ENCODE results near the gene NUF2. TPM values are rescaled to one million over a fixed set of nuclear protein-coding genes. Genes with fewer than 3 reads are reported as not detected.
"Not testable (repeated sequence)": the region's sequence is repeated elsewhere in the genome, so short reads cannot be mapped to it uniquely, and the experiment has no call there.

The NUF2 gene
- 25.3 and 33.1 TPM in 2 replicates for total RNA-seq (2022)
- Bru-seq, nascent RNA: percentile 84 among the genes with signal in this experiment
- BruChase-seq, experiment 1, labeled RNA remaining after a 6-hour chase: percentile 71 among the genes with signal in this experiment
- BruChase-seq, experiment 2, labeled RNA remaining after a 2-hour chase: percentile 90 among the genes with signal in this experiment
- long read RNA-seq, transcript NUF2-201 (14 exons, 1,969 nt): major isoform, 29 of 59 reads
- long read RNA-seq, transcript NUF2-202 (14 exons, 1,842 nt): minor isoform, 8 of 59 reads
- long read RNA-seq, partial matches to known transcripts: 4 of 59 reads
- long read RNA-seq, other reads (novel, unspliced or antisense): 17 of 59 reads

GRCh38 chr1:163321311-163322305 lies at the start of gene NUF2:
Gene NUF2, plus strand, starts transcription at chr1:163321954. Its CDS starts 4,098 bp downstream, at chr1:163326052.
- CTCF ChIA-PET: interaction anchor here (0.6 to 1.2 kb wide), 3 partner anchors 35 to 467 kb away, joined by 3 to 4 read pairs (median 4); no protein-coding TSS in a partner anchor
- H3K27me3 Mint-ChIP-seq (ENCODE audit: unreplicated experiment): no peaks in the 10 kb centered on the region
- H3K4me1 Mint-ChIP-seq (ENCODE audit: low read depth, unreplicated experiment): peaks cover 30% of the 10 kb centered on the region
- H3K9me3 Mint-ChIP-seq (ENCODE audit: low read depth, unreplicated experiment): no peaks in the 10 kb centered on the region
- no peak for TF ChIP-seq CTCF (IDR thresholded peaks at IDR 0.05; ENCODE audit: unreplicated experiment)
- intact Hi-C loops (cut with micrococcal nuclease; ENCODE audit: unreplicated experiment): no loop called here
- TSS peak; percentile 77 for BruUV-seq (replicated peaks)
- DNase-seq: peak; percentile 99
- peak within 1 kb of the TSS; percentile 97 for H3K27ac Mint-ChIP-seq (ENCODE audit: unreplicated experiment)
- H3K4me3 Mint-ChIP-seq (ENCODE audit: low read depth, unreplicated experiment): peak within 1 kb of the TSS; percentile 93
- H3K36me3 Mint-ChIP-seq (ENCODE audit: insufficient read depth, unreplicated experiment): peaks cover 23% of the 10 kb centered on the region

- Mint-ChIP-seq H3K36me3 (ENCODE audit: insufficient read depth, unreplicated experiment) (no peaks in the 10 kb centered on the region), H3K4me1 (ENCODE audit: low read depth, unreplicated experiment) (peaks cover 33% of the 10 kb centered on the region), H3K27ac (ENCODE audit: unreplicated experiment) (peak overlapping the region; percentile 13), H3K27me3 (ENCODE audit: unreplicated experiment) (no peaks in the 10 kb centered on the region), H3K9me3 (ENCODE audit: low read depth, unreplicated experiment) (no peaks in the 10 kb centered on the region), H3K4me3 (ENCODE audit: low read depth, unreplicated experiment) (peak overlapping the region; percentile 25)
- intact Hi-C loops (cut with micrococcal nuclease; ENCODE audit: unreplicated experiment): no loop called here
- BruUV-seq (replicated peaks): no TSS peak
- no peak for TF ChIP-seq CTCF (IDR thresholded peaks at IDR 0.05; ENCODE audit: unreplicated experiment)
- peak; percentile 19 for DNase-seq
- CTCF ChIA-PET: interaction anchor here (0.6 to 1.1 kb wide), 3 partner anchors 16 to 389 kb away, joined by 3 to 4 read pairs (median 4); no protein-coding TSS in a partner anchor
Measured at GRCh38 chr1:163273766-163274441, 47.9 kb upstream of the NUF2 start.

- no peaks in the 10 kb centered on the region for H3K9me3 Mint-ChIP-seq (ENCODE audit: low read depth, unreplicated experiment)
- no TSS peak for BruUV-seq (replicated peaks)
- no peak for TF ChIP-seq CTCF (IDR thresholded peaks at IDR 0.05; ENCODE audit: unreplicated experiment)
- no peak overlapping the region for H3K27ac Mint-ChIP-seq (ENCODE audit: unreplicated experiment)
- DNase-seq: no peak
- H3K4me3 Mint-ChIP-seq (ENCODE audit: low read depth, unreplicated experiment): no peak overlapping the region
- intact Hi-C loops (cut with micrococcal nuclease; ENCODE audit: unreplicated experiment): no loop called here
- peaks cover 31% of the 10 kb centered on the region for H3K4me1 Mint-ChIP-seq (ENCODE audit: low read depth, unreplicated experiment)
- no peaks in the 10 kb centered on the region for H3K36me3 Mint-ChIP-seq (ENCODE audit: insufficient read depth, unreplicated experiment)
- CTCF ChIA-PET: interaction anchor here (1.1 kb wide), 1 partner anchor 391 kb away, joined by 3 read pairs; no protein-coding TSS in a partner anchor
- H3K27me3 Mint-ChIP-seq (ENCODE audit: unreplicated experiment): no peaks in the 10 kb centered on the region
Measured at GRCh38 chr1:163275222-163275621, 46.5 kb upstream of the NUF2 start.

GRCh38 chr1:163278602-163279001 lies 43.2 kb upstream of the NUF2 start:
- H3K36me3 Mint-ChIP-seq (ENCODE audit: insufficient read depth, unreplicated experiment): no peaks in the 10 kb centered on the region
- peaks cover 19% of the 10 kb centered on the region for H3K4me1 Mint-ChIP-seq (ENCODE audit: low read depth, unreplicated experiment)
- CTCF ChIA-PET: no interaction called here
- no peak overlapping the region for H3K27ac Mint-ChIP-seq (ENCODE audit: unreplicated experiment)
- no peak for DNase-seq
- intact Hi-C loops (cut with micrococcal nuclease; ENCODE audit: unreplicated experiment): no loop called here
- TF ChIP-seq CTCF (IDR thresholded peaks at IDR 0.05; ENCODE audit: unreplicated experiment): no peak
- no peaks in the 10 kb centered on the region for H3K9me3 Mint-ChIP-seq (ENCODE audit: low read depth, unreplicated experiment)
- H3K27me3 Mint-ChIP-seq (ENCODE audit: unreplicated experiment): no peaks in the 10 kb centered on the region
- no peak overlapping the region for H3K4me3 Mint-ChIP-seq (ENCODE audit: low read depth, unreplicated experiment)
- no TSS peak for BruUV-seq (replicated peaks)

GRCh38 chr1:163284867-163285266 lies 36.9 kb upstream of the NUF2 start:
- H3K27ac Mint-ChIP-seq (ENCODE audit: unreplicated experiment); H3K36me3 Mint-ChIP-seq (ENCODE audit: insufficient read depth, unreplicated experiment); H3K4me1 Mint-ChIP-seq (ENCODE audit: low read depth, unreplicated experiment); DNase-seq; BruUV-seq (replicated peaks); intact Hi-C loops (cut with micrococcal nuclease; ENCODE audit: unreplicated experiment); H3K9me3 Mint-ChIP-seq (ENCODE audit: low read depth, unreplicated experiment); H3K27me3 Mint-ChIP-seq (ENCODE audit: unreplicated experiment); H3K4me3 Mint-ChIP-seq (ENCODE audit: low read depth, unreplicated experiment): not testable (repeated sequence)
- CTCF ChIA-PET: interaction anchor here (0.7 kb wide), 1 partner anchor 74 kb away, joined by 3 read pairs; no protein-coding TSS in a partner anchor

Measured in Calu3 (cell line).